ENCODE data around the gene MEX3B.

MEX3B gene

GRCh38 chr15:82066455-82066854 is 20.6 kb upstream of the MEX3B start:
- no peaks in the 10 kb centered on the region for H3K36me3 ChIP-seq (ENCODE audit: control insufficient read depth, insufficient read depth, low read length, severe bottlenecking)
- no peak overlapping the region for H3K9ac ChIP-seq (ENCODE audit: low read length)
- no peak for DNase-seq (ENCODE audit: low read depth)
- no peaks in the 10 kb centered on the region for H3K9me3 ChIP-seq (ENCODE audit: control insufficient read depth, low read length)
- H3K27me3 ChIP-seq (replicated peaks; ENCODE audit: control insufficient read depth, insufficient read depth, low read length), result peaks cover 27% of the 10 kb centered on the region
- H3K4me1 ChIP-seq (ENCODE audit: control insufficient read depth, insufficient read depth, low read length), result no peaks in the 10 kb centered on the region
- no peak overlapping the region for H3K4me3 ChIP-seq (ENCODE audit: low read length)

DNA sequence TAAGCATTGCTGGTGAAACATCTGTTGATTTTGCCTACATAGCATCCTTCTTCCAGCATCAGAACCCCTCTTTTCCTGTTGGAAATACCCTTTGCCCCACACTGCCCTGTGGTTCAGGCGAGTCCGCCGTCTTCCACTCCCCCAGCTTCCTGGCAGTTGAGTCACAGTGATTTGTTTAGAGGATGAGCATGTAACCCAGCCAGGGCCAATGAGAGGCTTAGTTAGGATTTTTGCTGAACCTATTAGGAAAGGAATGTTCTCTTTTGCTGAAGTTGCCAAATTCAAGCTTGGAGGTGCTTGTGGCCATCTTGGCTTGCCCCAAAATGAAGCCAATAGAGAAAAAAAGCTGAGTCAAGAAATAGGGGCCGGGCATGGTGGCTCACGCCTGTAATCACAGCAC is 19.0 kb upstream of the MEX3B start:
- Histone ChIP-seq H3K4me1 (ENCODE audit: control insufficient read depth, insufficient read depth, low read length) (no peaks in the 10 kb centered on the region), H3K36me3 (ENCODE audit: control insufficient read depth, insufficient read depth, low read length, severe bottlenecking) (no peaks in the 10 kb centered on the region), H3K4me3 (ENCODE audit: low read length) (no peak overlapping the region), H3K27me3 (replicated peaks; ENCODE audit: control insufficient read depth, insufficient read depth, low read length) (peaks cover 38% of the 10 kb centered on the region), H3K9me3 (ENCODE audit: control insufficient read depth, low read length) (no peaks in the 10 kb centered on the region), H3K9ac (ENCODE audit: low read length) (no peak overlapping the region)
- DNase-seq (ENCODE audit: low read depth), result no peak

DNA sequence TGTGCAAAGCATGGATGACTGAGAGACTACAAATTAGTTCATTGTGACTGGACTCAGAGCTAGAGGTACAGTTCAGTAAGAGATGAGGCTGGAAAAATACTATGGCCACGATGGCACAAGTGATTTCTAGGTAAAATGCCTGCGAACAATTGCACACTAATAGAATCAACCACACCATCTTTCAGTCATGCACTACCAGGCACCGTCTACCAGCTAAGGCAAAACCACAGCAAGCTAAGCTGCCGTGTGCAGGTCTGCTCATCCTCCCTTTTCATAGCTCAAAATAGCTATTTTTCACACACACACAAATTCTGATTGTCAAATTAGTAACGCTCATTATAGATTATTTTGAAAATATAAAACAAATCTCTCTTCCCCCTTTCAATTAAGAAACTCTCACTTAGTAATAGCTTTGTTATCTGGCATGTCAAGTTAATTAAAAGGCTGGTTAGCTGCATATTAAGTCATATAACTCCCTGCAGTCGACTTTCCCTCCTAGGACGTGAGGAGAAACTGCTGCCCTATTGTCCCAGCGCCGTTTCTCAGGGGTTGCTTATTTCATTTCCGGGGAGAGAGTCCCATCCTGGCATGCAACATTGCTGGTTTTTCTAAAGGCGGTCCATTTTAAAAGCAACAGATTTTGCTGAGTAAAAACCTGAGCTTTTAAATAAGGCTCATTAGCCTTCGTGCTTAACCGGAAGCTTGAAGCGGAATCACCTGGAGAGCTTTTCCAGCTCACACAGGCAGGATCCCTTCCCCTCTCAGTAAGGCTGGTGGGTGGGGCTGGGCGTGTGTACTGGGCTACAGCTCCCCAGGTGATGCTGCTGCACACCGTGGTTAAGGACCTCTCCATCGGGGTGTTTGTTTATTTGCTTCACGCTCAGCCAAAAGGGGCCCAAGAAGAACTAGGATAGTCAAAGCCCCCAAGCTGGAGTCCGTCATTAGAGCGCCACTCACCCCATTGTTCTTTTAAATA is 16.9 kb upstream of the MEX3B start:
- H3K27me3 ChIP-seq (replicated peaks; ENCODE audit: control insufficient read depth, insufficient read depth, low read length), result peaks cover 53% of the 10 kb centered on the region

GRCh38 chr15:82060817-82061216 is 15.0 kb upstream of the MEX3B start:
- no peaks in the 10 kb centered on the region for H3K9me3 ChIP-seq (ENCODE audit: control insufficient read depth, low read length)
- H3K4me1 ChIP-seq (ENCODE audit: control insufficient read depth, insufficient read depth, low read length), result no peaks in the 10 kb centered on the region
- no peak overlapping the region for H3K9ac ChIP-seq (ENCODE audit: low read length)
- H3K27me3 ChIP-seq (replicated peaks; ENCODE audit: control insufficient read depth, insufficient read depth, low read length), result peaks cover 68% of the 10 kb centered on the region
- DNase-seq (ENCODE audit: low read depth), result no peak
- H3K4me3 ChIP-seq (ENCODE audit: low read length), result no peak overlapping the region
- H3K36me3 ChIP-seq (ENCODE audit: control insufficient read depth, insufficient read depth, low read length, severe bottlenecking), result no peaks in the 10 kb centered on the region

More for the DNA sequence above, 16.9 kb upstream of the MEX3B start:
- no peaks in the 10 kb centered on the region for H3K36me3 ChIP-seq (ENCODE audit: control insufficient read depth, insufficient read depth, low read length, severe bottlenecking)
- no peaks in the 10 kb centered on the region for H3K4me1 ChIP-seq (ENCODE audit: control insufficient read depth, insufficient read depth, low read length)
- no peak for DNase-seq (ENCODE audit: low read depth)
- H3K9ac ChIP-seq (ENCODE audit: low read length), result no peak overlapping the region
- H3K9me3 ChIP-seq (ENCODE audit: control insufficient read depth, low read length), result no peaks in the 10 kb centered on the region
- no peak overlapping the region for H3K4me3 ChIP-seq (ENCODE audit: low read length)

GRCh38 chr15:82058517-82059204 is 12.8 kb upstream of the MEX3B start:
- no peaks in the 10 kb centered on the region for H3K36me3 ChIP-seq (ENCODE audit: control insufficient read depth, insufficient read depth, low read length, severe bottlenecking)
- H3K4me1 ChIP-seq (ENCODE audit: control insufficient read depth, insufficient read depth, low read length), result no peaks in the 10 kb centered on the region
- H3K4me3 ChIP-seq (ENCODE audit: low read length), result no peak overlapping the region
- no peak for DNase-seq (ENCODE audit: low read depth)
- H3K9ac ChIP-seq (ENCODE audit: low read length), result no peak overlapping the region
- no peaks in the 10 kb centered on the region for H3K9me3 ChIP-seq (ENCODE audit: control insufficient read depth, low read length)
- peaks cover 69% of the 10 kb centered on the region for H3K27me3 ChIP-seq (replicated peaks; ENCODE audit: control insufficient read depth, insufficient read depth, low read length)

- no peak for DNase-seq (ENCODE audit: low read depth)
- Histone ChIP-seq H3K9me3 (ENCODE audit: control insufficient read depth, low read length) (no peaks in the 10 kb centered on the region), H3K27me3 (replicated peaks; ENCODE audit: control insufficient read depth, insufficient read depth, low read length) (peaks cover 67% of the 10 kb centered on the region), H3K36me3 (ENCODE audit: control insufficient read depth, insufficient read depth, low read length, severe bottlenecking) (no peaks in the 10 kb centered on the region), H3K4me1 (ENCODE audit: control insufficient read depth, insufficient read depth, low read length) (no peaks in the 10 kb centered on the region), H3K9ac (ENCODE audit: low read length) (no peak overlapping the region), H3K4me3 (ENCODE audit: low read length) (no peak overlapping the region)
Observed at GRCh38 chr15:82058026-82058425, 12.2 kb upstream of the MEX3B start.

DNA sequence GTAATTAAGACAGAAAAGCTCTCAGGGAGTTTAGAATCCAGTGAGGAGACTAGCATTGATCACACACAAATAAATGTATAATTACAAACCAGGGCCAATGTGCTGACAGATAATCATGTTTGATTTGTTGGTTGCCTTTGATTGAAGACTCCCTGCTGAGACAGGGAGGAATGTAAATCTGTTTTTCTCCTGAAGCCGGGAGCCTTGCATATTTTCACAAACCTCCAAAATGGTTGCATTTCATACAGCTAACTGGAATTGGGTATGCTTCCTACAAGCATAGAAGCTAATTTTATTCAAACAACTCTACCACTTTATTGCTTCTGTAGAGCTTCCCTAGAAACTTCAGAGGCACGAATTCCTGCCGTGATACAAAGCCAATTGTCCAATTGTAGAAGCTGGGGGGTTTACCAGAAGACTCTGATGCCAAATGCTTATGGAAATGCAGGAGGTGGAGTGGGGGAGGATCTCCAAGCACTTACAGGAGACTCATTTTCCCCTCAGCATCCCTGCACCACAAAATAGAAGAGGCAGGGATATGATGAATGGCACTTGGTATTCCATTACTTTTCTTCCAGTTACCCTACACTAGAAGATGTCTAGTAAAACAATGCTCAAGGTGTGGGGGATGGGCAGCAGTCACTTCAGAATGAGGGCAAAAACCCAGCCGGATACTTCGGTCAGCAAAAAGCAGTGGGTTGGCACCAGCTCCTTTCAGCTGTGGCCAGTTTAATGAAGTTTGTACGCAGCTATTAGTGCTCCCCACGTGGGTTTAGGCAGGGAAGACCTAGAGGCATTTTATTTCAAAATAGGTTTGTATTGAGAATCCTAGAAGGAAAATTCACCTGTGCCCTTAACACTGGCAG is 11.4 kb upstream of the MEX3B start:
- no peak for DNase-seq (ENCODE audit: low read depth)
- no peak overlapping the region for H3K4me3 ChIP-seq (ENCODE audit: low read length)
- no peak overlapping the region for H3K9ac ChIP-seq (ENCODE audit: low read length)
- H3K4me1 ChIP-seq (ENCODE audit: control insufficient read depth, insufficient read depth, low read length), result no peaks in the 10 kb centered on the region
- H3K27me3 ChIP-seq (replicated peaks; ENCODE audit: control insufficient read depth, insufficient read depth, low read length), result peaks cover 59% of the 10 kb centered on the region
- H3K9me3 ChIP-seq (ENCODE audit: control insufficient read depth, low read length), result no peaks in the 10 kb centered on the region
- no peaks in the 10 kb centered on the region for H3K36me3 ChIP-seq (ENCODE audit: control insufficient read depth, insufficient read depth, low read length, severe bottlenecking)

- no peaks in the 10 kb centered on the region for H3K9me3 ChIP-seq (ENCODE audit: control insufficient read depth, low read length)
- no peaks in the 10 kb centered on the region for H3K36me3 ChIP-seq (ENCODE audit: control insufficient read depth, insufficient read depth, low read length, severe bottlenecking)
- H3K9ac ChIP-seq (ENCODE audit: low read length), result no peak overlapping the region
- H3K27me3 ChIP-seq (replicated peaks; ENCODE audit: control insufficient read depth, insufficient read depth, low read length), result peaks cover 42% of the 10 kb centered on the region
- peaks cover under 1% of the 10 kb centered on the region for H3K4me1 ChIP-seq (ENCODE audit: control insufficient read depth, insufficient read depth, low read length)
- no peak overlapping the region for H3K4me3 ChIP-seq (ENCODE audit: low read length)
- DNase-seq (ENCODE audit: low read depth), result no peak
Observed at GRCh38 chr15:82052751-82053150, 6.9 kb upstream of the MEX3B start.

DNA sequence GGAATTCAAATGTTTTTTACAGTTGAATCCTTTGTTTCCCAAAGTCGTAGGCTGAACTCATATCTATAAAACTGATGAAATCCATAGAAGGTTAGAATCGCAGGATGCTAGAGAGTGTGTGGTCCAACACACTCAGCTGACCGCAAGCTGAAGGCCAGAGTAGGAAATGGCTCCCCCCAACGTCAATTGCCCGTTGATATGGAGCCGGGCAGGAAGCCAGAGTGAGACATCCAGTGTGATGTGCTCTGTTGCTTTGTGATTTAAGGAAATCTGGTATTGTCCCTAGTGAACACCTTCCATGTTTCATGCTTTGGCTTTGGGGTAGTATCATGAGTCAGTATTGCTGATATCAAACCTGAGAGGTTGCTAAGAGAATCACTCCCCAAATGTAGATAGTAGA is 5.8 kb upstream of the MEX3B start:
- Histone ChIP-seq H3K27me3 (replicated peaks; ENCODE audit: control insufficient read depth, insufficient read depth, low read length) (peaks cover 33% of the 10 kb centered on the region), H3K4me3 (ENCODE audit: low read length) (no peak overlapping the region), H3K36me3 (ENCODE audit: control insufficient read depth, insufficient read depth, low read length, severe bottlenecking) (no peaks in the 10 kb centered on the region), H3K9ac (ENCODE audit: low read length) (no peak overlapping the region), H3K4me1 (ENCODE audit: control insufficient read depth, insufficient read depth, low read length) (peaks cover 5% of the 10 kb centered on the region), H3K9me3 (ENCODE audit: control insufficient read depth, low read length) (no peaks in the 10 kb centered on the region)
- DNase-seq (ENCODE audit: low read depth), result no peak

DNA sequence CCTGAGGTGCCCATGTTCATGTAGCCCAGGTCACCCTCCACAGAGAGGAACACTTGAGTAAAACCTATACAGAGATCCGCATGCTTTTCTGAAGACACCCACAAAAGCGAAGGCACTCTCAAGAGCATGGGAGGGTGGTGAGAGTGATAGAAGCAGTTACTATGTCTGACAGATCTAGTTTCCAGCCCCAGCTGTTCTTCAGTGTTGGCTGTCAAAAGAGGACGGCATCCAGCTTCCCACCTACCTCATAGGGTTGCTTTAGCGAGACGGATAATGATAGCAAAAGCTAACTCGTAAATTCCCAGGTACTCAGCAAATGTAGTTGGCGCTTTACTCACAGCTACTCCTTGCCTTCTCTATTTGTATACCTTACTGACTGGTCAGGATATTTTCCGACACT is 3.0 kb upstream of the MEX3B start:
- Histone ChIP-seq H3K27me3 (replicated peaks; ENCODE audit: control insufficient read depth, insufficient read depth, low read length) (peaks cover 21% of the 10 kb centered on the region), H3K9ac (ENCODE audit: low read length) (no peak overlapping the region), H3K36me3 (ENCODE audit: control insufficient read depth, insufficient read depth, low read length, severe bottlenecking) (no peaks in the 10 kb centered on the region), H3K9me3 (ENCODE audit: control insufficient read depth, low read length) (no peaks in the 10 kb centered on the region), H3K4me1 (ENCODE audit: control insufficient read depth, insufficient read depth, low read length) (peaks cover 12% of the 10 kb centered on the region), H3K4me3 (ENCODE audit: low read length) (no peak overlapping the region)
- no peak for DNase-seq (ENCODE audit: low read depth)
